Endothelial cell of umbilical vein (primary cell): ENCODE results near the gene JARID2. TPM values are rescaled to one million over a fixed set of nuclear protein-coding genes. Genes with fewer than 3 reads are reported as not detected.

Source experiments
- BruUV-seq: library from RNA; stranded (reverse); fragments of 400-500 nt; replicated peaks from 2 replicates; lab custom pipeline; 2021; lab: Mats Ljungman, UMichigan
- CTCF ChIA-PET: fragments of 300-600, 350-600 bp; sonication (Branson Sonifier 250); formaldehyde crosslinking; loops from one replicate; lab custom pipeline; 2021; ENCODE audit warnings: antibody characterized with exemption, inconsistent platforms; lab: Charles Lee
- POLR2A ChIA-PET: fragments of 300-600, 350-600 bp; sonication (Branson Sonifier 250); formaldehyde crosslinking; loops from one replicate; lab custom pipeline; 2021; ENCODE audit warnings: antibody characterized with exemption, inconsistent platforms; lab: Charles Lee
- DNase-seq: peaks from one replicate; pipeline ENCODE4 v3.0.0-alpha.2; 2011; ENCODE audit warnings: low read depth, low spot score
- FAIRE-seq: peaks from 2 replicates; lab custom pipeline; 2011; peaks lifted over from hg19 to GRCh38; lab: Jason Lieb, UNC
- H2AFZ ChIP-seq: 2 replicates; pipeline ENCODE4 v1.6.0; 2012; ENCODE audit warnings: low read depth, low read length, control low read depth, inconsistent platforms
- H3K27ac ChIP-seq: 2 replicates; pipeline ENCODE4 v1.5.1; 2011; ENCODE audit warnings: low read depth, mild to moderate bottlenecking, control low read depth, low read length, moderate library complexity; ENCODE audit not compliant: insufficient read depth
- H3K27me3 ChIP-seq, 2 experiments: 2 replicates each; pipeline versions ENCODE4 v1.6.0 to v1.6.1; 2011; ENCODE audit warnings: low read length in 2 of 2, mixed read lengths in 1 of 2; ENCODE audit not compliant: control insufficient read depth in 2 of 2, insufficient read depth in 2 of 2
- H3K36me3 ChIP-seq, 2 experiments: 2 replicates in 1 of 2; 3 replicates in 1 of 2; pipeline ENCODE4 v1.5.1; 2011; ENCODE audit warnings: low read length in 2 of 2, mild to moderate bottlenecking in 1 of 2, moderate library complexity in 1 of 2; ENCODE audit not compliant: control insufficient read depth in 2 of 2, insufficient read depth in 2 of 2; ENCODE audit errors: extremely low read depth in 1 of 2
- H3K4me1 ChIP-seq: 3 replicates; pipeline ENCODE4 v1.5.1; 2011; ENCODE audit warnings: mild to moderate bottlenecking, low read length; ENCODE audit not compliant: control insufficient read depth, insufficient read depth; ENCODE audit errors: extremely low read depth
- H3K4me2 ChIP-seq: 2 replicates; pipeline ENCODE4 v1.6.1; 2011; ENCODE audit warnings: low read length, control low read depth, mixed read lengths; ENCODE audit not compliant: insufficient read depth
- H3K4me3 ChIP-seq, 3 experiments: fragments of 200-600 bp in 1 of 3; sonication (generic), shearing (Covaris generic) in 1 of 3; replicated peaks in 1 of 3; 2 replicates each; pipeline ENCODE4 v1.5.1; 2011 to 2016; ENCODE audit warnings: control low read depth in 3 of 3, low read length in 3 of 3, mild to moderate bottlenecking in 2 of 3, inconsistent platforms in 1 of 3, low read depth in 1 of 3, moderate library complexity in 1 of 3; ENCODE audit not compliant: insufficient read depth in 1 of 3
- H3K79me2 ChIP-seq: 2 replicates; pipeline ENCODE4 v1.6.0; 2012; ENCODE audit warnings: low read length, inconsistent platforms; ENCODE audit not compliant: control insufficient read depth, insufficient read depth
- H3K9ac ChIP-seq: replicated peaks from 2 replicates; pipeline ENCODE3; 2011; ENCODE audit warnings: low read length, control low read depth; ENCODE audit not compliant: insufficient read depth; ENCODE audit errors: extremely low read depth
- H3K9me1 ChIP-seq: replicated peaks from 3 replicates; pipeline ENCODE4 v1.6.0; 2011; ENCODE audit warnings: mild to moderate bottlenecking, low read length; ENCODE audit not compliant: control insufficient read depth, insufficient read depth; ENCODE audit errors: extremely low read depth
- H3K9me3 ChIP-seq: replicated peaks from 2 replicates; pipeline ENCODE4 v1.5.1; 2012; ENCODE audit warnings: low read length, inconsistent platforms; ENCODE audit not compliant: control insufficient read depth, insufficient read depth
- H4K20me1 ChIP-seq: replicated peaks from 2 replicates; pipeline ENCODE3; 2011; ENCODE audit warnings: mild to moderate bottlenecking, low read length; ENCODE audit not compliant: control insufficient read depth, insufficient read depth; ENCODE audit errors: extremely low read depth
- CTCF ChIP-seq, 2 donors: IDR thresholded peaks; 1 replicate in 1 of 2; 2 replicates in 1 of 2; pipeline ENCODE4 v1.5.1; 2011; ENCODE audit warnings: low read length in 2 of 2, mild to moderate bottlenecking in 2 of 2, moderate library complexity in 2 of 2, control low read depth in 1 of 2, inconsistent platforms in 1 of 2, low read depth in 1 of 2; ENCODE audit not compliant: insufficient read depth in 1 of 2; ENCODE audit errors: extremely low read depth in 1 of 2
- EZH2 ChIP-seq: IDR thresholded peaks from 2 replicates; pipeline ENCODE4 v1.6.1; 2012; ENCODE audit warnings: borderline replicate concordance, low read depth, mild to moderate bottlenecking, moderate library complexity, low read length, inconsistent platforms; ENCODE audit not compliant: severe bottlenecking
- FOS ChIP-seq: IDR thresholded peaks from 2 replicates; pipeline ENCODE4 v1.6.1; 2011; ENCODE audit warnings: mild to moderate bottlenecking, low read length, moderate library complexity, borderline replicate concordance; ENCODE audit not compliant: insufficient read depth
- GATA2 ChIP-seq: IDR thresholded peaks from 2 replicates; pipeline ENCODE4 v1.7.0; 2011; ENCODE audit warnings: low read depth, mild to moderate bottlenecking, moderate library complexity, mixed read lengths, low read length; ENCODE audit not compliant: insufficient read length, insufficient read depth
- JUN ChIP-seq: IDR thresholded peaks from 2 replicates; pipeline ENCODE4 v1.6.1; 2011; ENCODE audit warnings: borderline replicate concordance, low read depth; ENCODE audit not compliant: insufficient read length, insufficient read depth
- MAX ChIP-seq: IDR thresholded peaks from 2 replicates; pipeline ENCODE4 v1.6.1; 2011; ENCODE audit not compliant: insufficient read depth, insufficient read length
- MYC ChIP-seq: IDR thresholded peaks from one replicate; pipeline ENCODE4 v1.6.1; 2011; ENCODE audit warnings: mild to moderate bottlenecking, low read depth, low read length
- POLR2A ChIP-seq: IDR thresholded peaks from 2 replicates; pipeline ENCODE4 v1.6.1; 2012; ENCODE audit warnings: low read depth, mild to moderate bottlenecking, control low read depth, low read length
- POLR2AphosphoS5 ChIP-seq: IDR thresholded peaks from 2 replicates; pipeline ENCODE4 v1.6.1; 2012; ENCODE audit warnings: low read depth, mild to moderate bottlenecking, control low read depth, low read length, moderate library complexity; ENCODE audit not compliant: insufficient read depth
- dilution Hi-C: fragments of 300-500 bp; cut with MboI; formaldehyde crosslinking; loops from one replicate; pipeline ENCODE4 v1.15.0; 2019; ENCODE audit warnings: low sequenced_read_pairs; ENCODE audit not compliant: extremely low pct_ligation_motif_present
- intact Hi-C: fragments of 100-400 bp; cut with micrococcal nuclease; formaldehyde crosslinking; loops from one replicate; pipeline ENCODE4 v1.10.0; 2022
- polyA plus RNA-seq, 4 experiments: library from polyadenylated mRNA; depleted of rRNA in 3 of 4; stranded (reverse) in 3 of 4; unstranded in 1 of 4; fragments of >200 nt; gene quantifications; 2 replicates each; pipeline versions ENCODE4 v1.2.1 to v1.2.3, GENCODE V29; 2011 to 2012; ENCODE audit warnings: missing spikeins in 1 of 4
- total RNA-seq: library from RNA; stranded (reverse); gene quantifications from 2 replicates; pipeline ENCODE4 v1.2.3, GENCODE V29; 2021

JARID2 gene
- total and polyA plus RNA-seq, 2 donors (not counting 3 experiments of a cell fraction or from before 2014, with no cell fraction given): 2.9 to 10.6 TPM

- Histone ChIP-seq H3K27me3 (no peaks in the 10 kb centered on the region), H3K36me3 (no peaks in the 10 kb centered on the region), H3K4me2 (no peak overlapping the region), H3K4me1 (peaks cover 22% of the 10 kb centered on the region), H3K9ac (no peak overlapping the region), H3K9me3 (no peaks in the 10 kb centered on the region), H3K4me3 (no peak overlapping the region), H4K20me1 (no peaks in the 10 kb centered on the region), H3K79me2 (peaks cover 10% of the 10 kb centered on the region), H2AFZ (no peak overlapping the region), H3K9me1 (no peaks in the 10 kb centered on the region), H3K27ac (no peak overlapping the region)
- ChIA-PET CTCF (no interaction called here), POLR2A (no interaction called here)
- BruUV-seq: no TSS peak
- DNase-seq: no peak
- dilution Hi-C loops: no loop called here
- no peak for FAIRE-seq
- TF ChIP-seq JUN: no peak
- TF ChIP-seq MYC: no peak
- TF ChIP-seq GATA2: no peak
- no peak for TF ChIP-seq EZH2
- TF ChIP-seq MAX: no peak
- no peak for TF ChIP-seq POLR2AphosphoS5
- no peak for TF ChIP-seq POLR2A
- no peak for TF ChIP-seq FOS
- no peak for TF ChIP-seq CTCF (IDR thresholded peaks at IDR 0.05; ENCODE audit: extremely low read depth in 1 of 2, insufficient read depth in 1 of 2, low read depth in 1 of 2, low read length in 2 of 2)
- intact Hi-C loops: no loop called here
These were observed 60.0 kb downstream of the JARID2 start for GRCh38 chr6:15305909-15306308.
